G401.6 (cell line): ENCODE measurements around the gene ABCC3.

ENCODE experiments used
- FAIRE-seq: peaks from 2 replicates; lab custom pipeline; 2012; peaks lifted over from hg19 to GRCh38; lab: Jason Lieb, UNC

The ABCC3 gene

DNA sequence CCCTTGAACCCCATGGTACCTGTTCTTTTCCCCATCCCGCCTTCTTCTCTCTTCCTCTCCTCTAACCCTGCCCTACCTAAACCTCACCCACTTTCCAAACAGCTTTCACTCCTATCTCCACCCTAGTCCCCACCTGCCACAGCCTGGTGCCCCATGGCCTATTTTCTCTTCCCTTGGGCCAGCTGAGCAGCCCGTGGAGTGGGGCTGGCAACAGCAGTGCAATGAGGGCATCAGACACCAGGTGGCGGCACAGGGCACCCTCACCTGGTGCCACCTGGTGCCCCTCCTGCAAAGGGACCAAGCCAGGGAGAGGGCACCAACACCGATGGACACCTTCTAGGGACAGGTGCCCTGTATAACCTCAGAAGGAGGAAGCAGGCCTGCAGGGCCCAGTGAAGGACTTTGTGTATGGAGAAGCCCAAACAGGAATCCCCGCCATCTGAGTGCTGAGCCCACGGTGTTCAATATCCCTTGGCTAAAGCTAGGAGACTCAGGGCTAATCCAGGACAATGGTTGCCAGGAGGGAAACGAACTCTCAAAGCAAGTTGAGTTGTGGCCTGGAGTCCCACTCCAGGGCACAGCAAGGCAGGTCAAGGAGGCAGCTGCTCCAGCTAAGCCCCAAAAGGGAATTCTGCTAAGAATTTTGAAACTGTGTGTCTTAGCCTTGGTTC, 4.0 kb upstream of the ABCC3 start:
- no peak for FAIRE-seq

GRCh38 chr17:50631195-50631907, 3.3 kb upstream of the ABCC3 start:
- FAIRE-seq = no peak

GRCh38 chr17:50631908-50632571, 2.6 kb upstream of the ABCC3 start:
- no peak for FAIRE-seq

- no peak for FAIRE-seq
These were observed 2.0 kb upstream of the ABCC3 start for GRCh38 chr17:50632637-50633036.

- FAIRE-seq = no peak
These were observed 998 bp upstream of the ABCC3 start for GRCh38 chr17:50633683-50634082.

DNA sequence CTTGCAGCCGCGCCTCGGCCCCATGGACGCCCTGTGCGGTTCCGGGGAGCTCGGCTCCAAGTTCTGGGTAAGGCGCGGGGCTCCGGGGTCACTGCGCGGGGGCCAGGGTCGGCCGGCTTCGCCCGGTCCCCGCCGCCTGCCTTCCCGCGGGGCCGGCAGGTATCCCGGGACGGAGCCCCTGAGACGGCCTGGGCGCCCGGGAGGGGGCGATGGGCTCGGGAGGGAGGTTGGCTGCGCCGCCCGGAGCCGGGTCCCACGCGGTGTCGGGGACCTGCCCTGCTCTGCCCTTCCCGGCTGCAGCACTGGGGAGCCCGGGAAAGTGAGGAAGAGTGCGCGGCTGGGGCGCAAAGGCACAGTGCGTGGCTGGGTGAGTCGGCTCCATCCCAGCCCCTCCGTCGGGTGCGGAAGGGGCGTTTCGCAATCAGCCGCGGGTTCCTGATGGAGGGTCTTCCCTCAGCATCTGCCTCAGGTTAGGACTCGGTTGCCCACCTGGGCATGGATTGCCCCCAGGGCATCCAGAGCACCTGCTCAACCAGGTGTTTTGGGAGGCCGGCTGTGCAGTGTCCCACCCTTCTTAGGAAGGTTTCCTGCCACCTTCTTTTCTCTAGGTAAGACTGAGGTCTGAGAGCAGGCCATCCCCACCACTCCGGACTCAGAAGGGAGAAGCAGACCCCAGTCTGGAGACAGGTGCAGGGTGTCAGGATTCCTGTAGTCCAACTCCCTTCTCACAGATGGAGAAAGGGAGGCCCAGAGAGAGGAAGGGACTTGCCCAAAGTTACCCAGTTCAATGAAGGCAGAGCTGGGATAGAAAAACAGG, 442 bp downstream of the ABCC3 start:
- FAIRE-seq = no peak

GRCh38 chr17:50635732-50635981, 976 bp downstream of the ABCC3 start:
- FAIRE-seq = no peak

DNA sequence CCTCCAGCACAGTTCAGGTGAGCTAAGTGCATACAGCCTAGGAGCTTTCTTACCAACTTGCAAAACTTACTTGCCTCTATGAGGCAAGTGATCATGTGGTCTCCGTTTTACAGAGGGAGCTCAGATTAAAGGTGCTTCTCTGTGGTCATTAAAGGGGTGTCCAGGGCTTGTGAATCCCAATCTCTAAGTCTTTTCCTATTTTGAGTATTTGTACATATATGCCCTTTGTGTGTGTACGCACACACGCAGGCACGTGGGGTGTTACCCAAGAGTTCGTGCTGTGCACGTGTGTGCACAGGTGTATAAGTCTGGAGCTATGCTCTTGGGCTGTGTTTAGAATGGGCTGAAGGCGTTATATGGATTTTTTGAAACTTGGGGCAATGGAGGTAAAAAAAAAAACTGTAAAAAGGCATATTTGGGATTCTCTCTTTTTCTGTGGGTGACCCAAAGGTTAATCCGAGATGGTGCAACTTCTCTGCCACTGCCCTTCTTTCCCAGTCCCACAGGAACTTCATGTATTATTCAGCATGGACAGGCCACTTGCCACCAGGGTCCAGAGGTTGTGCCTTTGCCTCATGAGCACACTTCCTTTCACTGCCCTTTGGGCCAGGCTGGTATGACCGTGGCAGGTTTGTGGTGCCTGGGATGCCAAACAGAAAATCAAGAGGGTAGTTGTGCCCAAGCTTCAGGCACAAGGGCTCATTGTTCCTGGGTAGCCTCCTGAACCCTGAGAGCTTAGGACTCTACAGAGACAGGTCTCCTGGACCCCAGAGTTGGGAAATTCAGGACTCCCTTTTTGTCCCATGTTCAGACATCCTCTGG, 1.5 kb downstream of the ABCC3 start:
- no peak for FAIRE-seq

DNA sequence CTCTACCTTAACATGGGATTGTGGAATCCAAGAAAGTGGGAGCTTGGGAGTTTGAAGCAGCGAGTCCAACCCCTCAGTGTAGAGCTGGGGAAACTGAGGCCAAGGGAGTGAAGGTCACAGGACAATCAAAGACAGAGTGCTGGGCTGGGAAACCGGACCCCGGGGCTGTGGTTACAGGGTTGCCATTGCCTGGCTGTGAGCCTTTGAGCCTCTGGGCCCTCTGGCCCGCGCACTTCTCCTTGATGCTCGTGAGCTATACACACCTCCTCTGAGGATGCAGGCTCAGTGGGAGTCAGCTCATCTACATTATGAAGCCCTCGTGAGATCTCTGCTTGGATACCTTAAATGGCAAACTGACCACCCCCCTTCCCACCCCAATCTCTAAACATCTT, 2.1 kb downstream of the ABCC3 start:
- no peak for FAIRE-seq

- FAIRE-seq = no peak
These were observed 3.3 kb downstream of the ABCC3 start for GRCh38 chr17:50637829-50638605.

- FAIRE-seq = no peak
These were observed 3.9 kb downstream of the ABCC3 start for GRCh38 chr17:50638606-50638965.

DNA sequence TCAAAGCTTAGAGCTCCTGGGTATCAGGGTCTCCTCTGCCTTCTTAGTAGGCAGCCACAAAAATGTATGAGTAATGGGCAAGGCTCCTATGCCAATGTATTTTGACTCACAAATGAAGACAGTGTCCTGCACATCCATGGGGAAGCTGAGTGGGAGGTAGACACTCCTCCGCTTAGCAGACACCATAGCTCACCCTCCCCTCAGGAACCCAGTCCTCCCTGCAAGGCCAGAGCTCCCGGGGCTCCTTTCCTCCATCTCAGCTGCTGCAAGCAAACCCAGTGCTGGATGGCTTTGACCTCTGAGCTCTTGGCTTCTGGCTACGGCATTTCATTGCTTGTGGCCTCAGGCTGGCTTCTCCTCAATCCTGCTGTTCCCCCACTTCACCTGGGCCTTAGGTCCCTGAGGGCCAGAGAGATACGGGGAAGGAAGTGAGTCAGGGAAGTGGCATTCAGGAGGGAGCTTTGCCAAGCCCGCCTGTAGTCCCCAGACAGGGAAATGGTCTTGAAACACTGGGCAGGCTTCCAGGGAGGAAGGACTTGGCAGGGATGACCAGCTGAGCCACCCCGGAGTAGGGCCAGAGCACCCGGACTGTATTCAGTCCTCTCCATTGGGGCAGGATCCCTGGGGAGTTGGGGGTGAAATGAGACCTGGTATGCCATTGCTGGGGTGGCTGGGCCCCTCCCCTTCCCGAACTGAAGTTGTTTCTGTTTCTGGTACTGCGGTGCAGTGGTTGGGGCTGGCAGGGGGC, 4.5 kb downstream of the ABCC3 start:
- no peak for FAIRE-seq

DNA sequence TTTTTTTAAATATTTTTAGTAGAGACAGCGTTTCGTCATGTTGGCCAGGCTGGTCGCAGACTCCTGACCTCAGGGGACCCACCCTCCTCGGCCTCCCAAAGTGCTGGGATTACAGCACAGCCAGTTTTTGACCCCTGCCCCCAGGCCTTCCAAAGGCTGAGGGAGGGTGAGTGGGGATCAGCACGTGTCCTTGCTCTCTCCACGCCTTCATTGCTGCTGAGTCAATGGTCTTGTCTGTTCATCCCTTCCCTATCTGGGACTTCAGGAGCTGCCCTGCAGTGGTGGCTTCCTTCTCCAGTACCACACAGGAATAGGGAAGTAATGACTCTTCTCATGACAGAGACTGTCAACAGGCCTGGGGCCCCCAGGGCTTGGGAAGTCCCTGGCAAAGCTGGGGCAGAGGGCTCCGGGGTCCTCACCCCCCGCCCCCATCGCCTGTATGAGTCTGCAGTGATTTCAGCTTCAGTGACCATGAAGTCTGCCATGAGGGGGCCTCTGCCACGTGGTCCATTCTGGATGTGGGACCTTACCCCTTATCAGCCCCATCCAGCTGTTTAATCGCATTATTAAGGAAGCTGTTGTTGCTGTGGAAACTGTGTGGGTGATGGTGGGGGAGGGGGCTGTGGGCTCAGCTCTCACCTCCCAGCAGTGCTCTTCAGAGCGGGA, 6.1 kb downstream of the ABCC3 start:
- no peak for FAIRE-seq

DNA sequence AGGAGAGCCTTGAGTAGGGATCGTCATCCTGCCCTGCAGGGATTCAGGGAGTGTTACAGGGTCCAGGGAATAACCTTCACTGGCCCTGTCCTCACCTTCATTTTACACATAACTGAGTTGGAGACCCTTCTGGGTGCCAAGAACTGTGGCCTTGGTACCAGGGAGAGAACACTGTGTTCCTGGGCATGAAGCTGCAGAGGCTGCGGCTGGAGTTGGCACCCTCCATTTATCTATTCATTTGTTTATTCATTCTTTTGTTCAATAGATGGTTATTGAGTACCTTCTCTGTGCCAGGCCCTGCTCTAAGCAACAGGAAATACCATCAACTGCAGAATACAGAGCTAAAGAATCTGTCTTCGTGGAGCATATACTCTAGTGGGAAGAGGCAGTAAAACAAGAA, 6.7 kb downstream of the ABCC3 start:
- FAIRE-seq = no peak

GRCh38 chr17:50642071-50642721, 7.5 kb downstream of the ABCC3 start:
- FAIRE-seq = no peak

DNA sequence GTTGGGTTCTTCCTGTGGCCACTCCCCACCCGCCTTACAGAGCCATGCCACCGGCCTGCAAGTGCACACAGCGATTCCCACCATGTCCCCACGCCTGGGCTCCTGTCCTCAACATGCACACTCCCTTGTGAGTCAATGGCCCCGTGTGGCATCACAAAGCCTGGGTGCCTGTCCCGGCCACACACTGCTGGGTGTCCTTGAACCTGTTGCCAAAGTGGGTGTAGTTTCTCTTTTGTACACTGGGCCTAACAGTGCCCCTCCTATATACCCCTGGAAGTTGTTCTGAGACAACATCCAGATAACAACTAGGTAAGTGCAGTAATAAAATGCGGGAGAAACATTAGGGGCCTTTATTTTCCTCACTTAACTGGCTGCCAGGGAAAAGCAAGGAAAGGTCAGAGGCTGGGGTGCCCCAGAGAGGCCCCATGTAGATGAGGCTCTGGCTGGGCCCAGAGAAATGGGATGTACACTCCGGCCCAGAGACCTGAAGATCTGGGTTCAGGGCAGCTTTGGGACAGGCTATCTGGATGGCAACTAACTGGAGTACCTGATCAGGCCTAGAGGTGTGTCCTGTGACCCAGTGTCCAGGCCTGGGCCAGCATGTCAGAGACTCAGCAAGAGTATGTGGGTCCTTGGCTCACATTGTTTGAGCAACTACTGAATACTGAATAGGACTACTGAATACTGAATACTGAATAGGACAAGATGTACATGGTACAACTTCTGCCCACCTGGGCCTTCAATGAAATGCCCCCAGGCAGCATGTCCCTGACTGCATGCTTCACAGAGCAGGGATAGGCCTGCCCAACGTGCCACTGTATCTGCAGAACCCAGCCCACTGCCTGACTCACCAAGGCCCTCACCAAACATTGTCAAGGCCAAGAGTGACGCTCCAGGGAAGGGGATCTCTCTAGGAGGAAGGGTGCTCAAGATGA, 8.3 kb downstream of the ABCC3 start:
- FAIRE-seq = no peak

GRCh38 chr17:50645748-50646682, 11.3 kb downstream of the ABCC3 start:
- FAIRE-seq = no peak
